ENCODE measurements around the gene C16orf96. TPM values are rescaled to one million over a fixed set of nuclear protein-coding genes. Genes with fewer than 3 reads are reported as not detected.
A peak's percentile ranks its signal among the peaks of the same experiment; 100 is the strongest.

Gene C16orf96
- total RNA-seq, 1 experiment from 2014 or later: 1.4 TPM

DNA sequence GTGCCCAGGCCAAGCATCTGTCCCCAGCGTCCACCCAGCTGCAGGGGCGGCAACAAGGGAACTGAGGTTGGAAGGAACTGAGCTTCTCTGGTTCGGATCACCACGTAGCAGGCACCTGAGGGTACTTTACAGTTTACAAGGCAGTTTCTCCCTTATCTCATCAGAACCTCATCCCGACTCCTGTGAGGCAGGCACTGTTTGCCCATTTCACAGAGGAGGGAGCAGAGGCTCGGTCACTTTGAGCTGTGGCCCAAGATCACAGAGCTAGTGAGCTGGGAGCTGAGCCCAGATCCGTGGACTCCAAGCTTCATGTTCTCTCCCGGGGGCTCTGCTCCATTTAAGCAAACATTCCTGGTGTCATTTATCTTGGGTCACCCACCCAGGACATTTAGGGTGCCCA, 43.4 kb downstream of the C16orf96 start:
- no peak overlapping the region for H4K8ac ChIP-seq (replicated peaks; ENCODE audit: insufficient read length, low read depth, low read length)
- H2BK120ac ChIP-seq (ENCODE audit: low read depth, low read length, poor library complexity, severe bottlenecking): no peak overlapping the region
- H3K27me3 ChIP-seq (ENCODE audit: insufficient read depth, low read length): no peaks in the 10 kb centered on the region
- no CpG with 5 or more reads among the region's 8 CpGs for WGBS (ENCODE audit: extremely low coverage, insufficient read length, low lambda C conversion rate)
- Mint-ChIP-seq H3K36me3 (ENCODE audit: insufficient read depth in 1 of 3, low read depth in 3 of 3) (no peaks in the 10 kb centered on the region), H3K9me3 (no peaks in the 10 kb centered on the region), H3K4me3 (no peak overlapping the region; a peak in 1 of 5 replicates), H3K27me3 (ENCODE audit: low read depth) (peaks cover 4% of the 10 kb centered on the region), H3K4me1 (peaks cover 15 to 27% of the 10 kb centered on the region in 2 experiments), H3K27ac (peak overlapping the region in 1 of 3 experiments; percentile 57; a peak in 2 of 7 replicates)
- no peak overlapping the region for H3T11ph ChIP-seq (ENCODE audit: low read length)
- H2BK12ac ChIP-seq (ENCODE audit: insufficient read length, low read depth, low read length): no peak overlapping the region
- H2BK15ac ChIP-seq (ENCODE audit: low read depth, low read length): no peak overlapping the region
- H3K4me2 ChIP-seq (ENCODE audit: insufficient read depth, insufficient read length, low read length): no peak overlapping the region
- H3K23me2 ChIP-seq (ENCODE audit: insufficient read length, low read depth, low read length, poor library complexity, severe bottlenecking): no peaks in the 10 kb centered on the region
- H3K23ac ChIP-seq (ENCODE audit: insufficient read length, low read depth, low read length): no peak overlapping the region
- H3K9me3 ChIP-seq (ENCODE audit: control insufficient read depth, low read depth, low read length): no peaks in the 10 kb centered on the region
- no peak overlapping the region for H2AK5ac ChIP-seq (ENCODE audit: insufficient read length, low read length)
- H4K91ac ChIP-seq (ENCODE audit: insufficient read length, low read depth, low read length): no peak overlapping the region
- no peak overlapping the region for H4K5ac ChIP-seq (ENCODE audit: insufficient read length, low read depth, low read length)
- no peaks in the 10 kb centered on the region for H3K79me1 ChIP-seq (ENCODE audit: insufficient read depth, low read depth, low read length, poor library complexity, severe bottlenecking)
- H3K56ac ChIP-seq (ENCODE audit: insufficient read length, low read depth, low read length): no peak overlapping the region
- no peaks in the 10 kb centered on the region for H4K20me1 ChIP-seq (ENCODE audit: control insufficient read depth, insufficient read depth, insufficient read length)
- no peak overlapping the region for H3K4ac ChIP-seq (ENCODE audit: low read depth, low read length)
- DNase-seq: no peak
- H2AFZ ChIP-seq (ENCODE audit: low read length): no peak overlapping the region
- no peak overlapping the region for H3K27ac ChIP-seq (ENCODE audit: insufficient read length, low read depth, low read length)
- no peaks in the 10 kb centered on the region for H3K79me2 ChIP-seq (ENCODE audit: insufficient read depth, low read length)
- H2BK5ac ChIP-seq (ENCODE audit: insufficient read length, low read length): no peak overlapping the region
- H3K9ac ChIP-seq (ENCODE audit: extremely low read depth, insufficient read length, low read length): no peak overlapping the region
- no peak overlapping the region for H3K18ac ChIP-seq (ENCODE audit: insufficient read length, low read depth, low read length)
- TF ChIP-seq, protein P1, sequence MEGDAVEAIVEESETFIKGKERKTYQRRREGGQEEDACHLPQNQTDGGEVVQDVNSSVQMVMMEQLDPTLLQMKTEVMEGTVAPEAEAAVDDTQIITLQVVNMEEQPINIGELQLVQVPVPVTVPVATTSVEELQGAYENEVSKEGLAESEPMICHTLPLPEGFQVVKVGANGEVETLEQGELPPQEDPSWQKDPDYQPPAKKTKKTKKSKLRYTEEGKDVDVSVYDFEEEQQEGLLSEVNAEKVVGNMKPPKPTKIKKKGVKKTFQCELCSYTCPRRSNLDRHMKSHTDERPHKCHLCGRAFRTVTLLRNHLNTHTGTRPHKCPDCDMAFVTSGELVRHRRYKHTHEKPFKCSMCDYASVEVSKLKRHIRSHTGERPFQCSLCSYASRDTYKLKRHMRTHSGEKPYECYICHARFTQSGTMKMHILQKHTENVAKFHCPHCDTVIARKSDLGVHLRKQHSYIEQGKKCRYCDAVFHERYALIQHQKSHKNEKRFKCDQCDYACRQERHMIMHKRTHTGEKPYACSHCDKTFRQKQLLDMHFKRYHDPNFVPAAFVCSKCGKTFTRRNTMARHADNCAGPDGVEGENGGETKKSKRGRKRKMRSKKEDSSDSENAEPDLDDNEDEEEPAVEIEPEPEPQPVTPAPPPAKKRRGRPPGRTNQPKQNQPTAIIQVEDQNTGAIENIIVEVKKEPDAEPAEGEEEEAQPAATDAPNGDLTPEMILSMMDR (conservative IDR thresholded peaks at IDR 0.05): no peak
- no peak overlapping the region for H3K14ac ChIP-seq (ENCODE audit: insufficient read depth, low read length)
- no peak overlapping the region for H2BK20ac ChIP-seq (ENCODE audit: low read depth, low read length, poor library complexity, severe bottlenecking)
- H3K4me1 ChIP-seq (ENCODE audit: insufficient read depth, low read length): no peaks in the 10 kb centered on the region
